ENCODE measurements around the gene CSNK1E.

CSNK1E gene

DNA sequence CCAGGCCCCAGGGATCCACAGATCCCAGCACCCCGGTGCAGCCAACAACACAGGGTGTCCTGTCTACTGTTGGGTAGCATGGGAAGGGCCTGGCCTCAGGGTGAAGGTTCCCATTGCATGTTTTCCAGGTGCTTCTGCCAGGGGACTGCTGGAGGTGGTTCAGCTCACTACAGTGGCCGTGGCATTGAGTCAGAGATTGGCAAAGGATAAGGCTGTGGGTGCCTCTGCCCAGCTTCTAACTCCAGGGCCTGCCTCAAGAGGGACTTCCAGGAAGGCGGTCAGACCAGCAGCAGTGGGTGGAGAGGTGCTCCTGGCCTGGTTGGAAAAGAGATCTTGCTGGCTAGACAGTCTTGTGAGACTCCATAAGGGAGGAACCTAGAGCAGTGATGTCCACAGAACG lies 20.9 kb downstream of the CSNK1E start:
- TF ChIP-seq CSDC2 (CRISPR knock-in tag; IDR thresholded peaks at IDR 0.05), result no peak
- TF ChIP-seq TCF4 (CRISPR knock-in tag; IDR thresholded peaks at IDR 0.05; ENCODE audit: borderline replicate concordance), result no peak
- TF ChIP-seq, protein P1, sequence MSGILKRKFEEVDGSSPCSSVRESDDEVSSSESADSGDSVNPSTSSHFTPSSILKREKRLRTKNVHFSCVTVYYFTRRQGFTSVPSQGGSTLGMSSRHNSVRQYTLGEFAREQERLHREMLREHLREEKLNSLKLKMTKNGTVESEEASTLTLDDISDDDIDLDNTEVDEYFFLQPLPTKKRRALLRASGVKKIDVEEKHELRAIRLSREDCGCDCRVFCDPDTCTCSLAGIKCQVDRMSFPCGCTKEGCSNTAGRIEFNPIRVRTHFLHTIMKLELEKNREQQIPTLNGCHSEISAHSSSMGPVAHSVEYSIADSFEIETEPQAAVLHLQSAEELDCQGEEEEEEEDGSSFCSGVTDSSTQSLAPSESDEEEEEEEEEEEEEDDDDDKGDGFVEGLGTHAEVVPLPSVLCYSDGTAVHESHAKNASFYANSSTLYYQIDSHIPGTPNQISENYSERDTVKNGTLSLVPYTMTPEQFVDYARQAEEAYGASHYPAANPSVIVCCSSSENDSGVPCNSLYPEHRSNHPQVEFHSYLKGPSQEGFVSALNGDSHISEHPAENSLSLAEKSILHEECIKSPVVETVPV (CRISPR knock-in tag; IDR thresholded peaks at IDR 0.05), result no peak
- TF ChIP-seq ARNTL (CRISPR knock-in tag; IDR thresholded peaks at IDR 0.05; ENCODE audit: borderline replicate concordance, low read depth), result no peak
- TF ChIP-seq, protein P2, sequence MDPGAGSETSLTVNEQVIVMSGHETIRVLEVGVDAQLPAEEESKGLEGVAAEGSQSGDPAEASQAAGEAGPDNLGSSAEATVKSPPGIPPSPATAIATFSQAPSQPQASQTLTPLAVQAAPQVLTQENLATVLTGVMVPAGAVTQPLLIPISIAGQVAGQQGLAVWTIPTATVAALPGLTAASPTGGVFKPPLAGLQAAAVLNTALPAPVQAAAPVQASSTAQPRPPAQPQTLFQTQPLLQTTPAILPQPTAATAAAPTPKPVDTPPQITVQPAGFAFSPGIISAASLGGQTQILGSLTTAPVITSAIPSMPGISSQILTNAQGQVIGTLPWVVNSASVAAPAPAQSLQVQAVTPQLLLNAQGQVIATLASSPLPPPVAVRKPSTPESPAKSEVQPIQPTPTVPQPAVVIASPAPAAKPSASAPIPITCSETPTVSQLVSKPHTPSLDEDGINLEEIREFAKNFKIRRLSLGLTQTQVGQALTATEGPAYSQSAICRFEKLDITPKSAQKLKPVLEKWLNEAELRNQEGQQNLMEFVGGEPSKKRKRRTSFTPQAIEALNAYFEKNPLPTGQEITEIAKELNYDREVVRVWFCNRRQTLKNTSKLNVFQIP (CRISPR knock-in tag; IDR thresholded peaks at IDR 0.05; ENCODE audit: borderline replicate concordance, low read depth), result no peak
- no peak for TF ChIP-seq ESRRG (CRISPR knock-in tag; IDR thresholded peaks at IDR 0.05)
- TF ChIP-seq ZFP3 (CRISPR knock-in tag; IDR thresholded peaks at IDR 0.05), result no peak
- no peak for TF ChIP-seq PPARA (CRISPR knock-in tag; IDR thresholded peaks at IDR 0.05; ENCODE audit: borderline replicate concordance)
- TF ChIP-seq GLIS3 (CRISPR knock-in tag; IDR thresholded peaks at IDR 0.05), result no peak
- TF ChIP-seq RARB (CRISPR knock-in tag; IDR thresholded peaks at IDR 0.05), result no peak
- TF ChIP-seq SNAI2 (CRISPR knock-in tag; IDR thresholded peaks at IDR 0.05), result no peak
- TF ChIP-seq, protein P3, sequence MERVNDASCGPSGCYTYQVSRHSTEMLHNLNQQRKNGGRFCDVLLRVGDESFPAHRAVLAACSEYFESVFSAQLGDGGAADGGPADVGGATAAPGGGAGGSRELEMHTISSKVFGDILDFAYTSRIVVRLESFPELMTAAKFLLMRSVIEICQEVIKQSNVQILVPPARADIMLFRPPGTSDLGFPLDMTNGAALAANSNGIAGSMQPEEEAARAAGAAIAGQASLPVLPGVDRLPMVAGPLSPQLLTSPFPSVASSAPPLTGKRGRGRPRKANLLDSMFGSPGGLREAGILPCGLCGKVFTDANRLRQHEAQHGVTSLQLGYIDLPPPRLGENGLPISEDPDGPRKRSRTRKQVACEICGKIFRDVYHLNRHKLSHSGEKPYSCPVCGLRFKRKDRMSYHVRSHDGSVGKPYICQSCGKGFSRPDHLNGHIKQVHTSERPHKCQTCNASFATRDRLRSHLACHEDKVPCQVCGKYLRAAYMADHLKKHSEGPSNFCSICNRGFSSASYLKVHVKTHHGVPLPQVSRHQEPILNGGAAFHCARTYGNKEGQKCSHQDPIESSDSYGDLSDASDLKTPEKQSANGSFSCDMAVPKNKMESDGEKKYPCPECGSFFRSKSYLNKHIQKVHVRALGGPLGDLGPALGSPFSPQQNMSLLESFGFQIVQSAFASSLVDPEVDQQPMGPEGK (CRISPR knock-in tag; IDR thresholded peaks at IDR 0.05; ENCODE audit: borderline replicate concordance), result no peak
- no peak for TF ChIP-seq ZC3H10 (CRISPR knock-in tag; IDR thresholded peaks at IDR 0.05)
- TF ChIP-seq ZNF565 (CRISPR knock-in tag; conservative IDR thresholded peaks at IDR 0.05; ENCODE audit: low read depth), result no peak
- no peak for TF ChIP-seq ZNF70 (CRISPR knock-in tag; IDR thresholded peaks at IDR 0.05)
- no peak for TF ChIP-seq ZFP30 (CRISPR knock-in tag; IDR thresholded peaks at IDR 0.05)
- no peak for TF ChIP-seq ISL1 (CRISPR knock-in tag; IDR thresholded peaks at IDR 0.05)
- no peak for ATAC-seq

DNA sequence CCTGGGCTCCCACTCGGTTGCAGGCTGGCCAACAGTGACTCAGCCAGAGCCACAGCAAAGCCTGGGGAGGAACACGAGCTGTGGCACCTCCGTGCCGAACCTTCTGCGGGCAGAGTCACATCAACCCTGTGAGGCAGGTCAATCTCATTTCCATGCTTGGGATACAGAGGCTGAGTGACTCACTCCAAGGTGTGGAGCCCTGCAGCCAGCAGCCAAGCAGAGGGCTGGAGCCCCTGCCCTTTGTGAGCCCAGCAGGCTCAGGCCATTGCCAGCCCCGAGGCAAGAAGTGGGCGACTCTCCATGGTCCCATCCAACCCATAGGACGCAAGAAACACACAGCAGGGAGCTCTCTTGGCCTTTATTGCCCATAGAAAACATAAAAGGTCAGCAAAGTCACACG lies 21.4 kb downstream of the CSNK1E start:
- ATAC-seq, result no peak
- TF ChIP-seq GLIS3 (CRISPR knock-in tag; IDR thresholded peaks at IDR 0.05) (no peak), OSR1 (CRISPR knock-in tag; IDR thresholded peaks at IDR 0.05) (no peak), TCF4 (CRISPR knock-in tag; IDR thresholded peaks at IDR 0.05; ENCODE audit: borderline replicate concordance) (no peak)

DNA sequence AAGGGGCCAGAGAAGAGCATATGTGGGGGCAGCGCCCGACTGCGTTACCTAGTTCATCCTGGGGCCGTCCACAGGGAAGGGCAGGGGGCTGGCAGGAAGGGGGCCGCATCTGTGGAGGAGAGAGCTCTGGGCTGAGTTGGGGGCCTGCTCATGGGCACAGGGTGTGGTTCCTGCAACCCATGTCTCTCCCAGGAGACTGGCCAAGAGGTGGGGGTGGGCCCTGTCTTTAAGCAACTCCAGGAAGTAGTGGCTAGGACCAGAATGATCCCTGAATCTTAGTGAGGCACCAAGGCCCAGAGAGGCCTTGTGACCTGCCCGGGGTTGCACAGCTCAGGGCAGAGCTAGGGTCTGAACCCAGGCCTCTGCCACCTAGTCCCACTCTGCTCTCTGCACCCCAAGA lies 21.9 kb downstream of the CSNK1E start:
- ATAC-seq, result no peak
- TF ChIP-seq, protein P1 (CRISPR knock-in tag; IDR thresholded peaks at IDR 0.05), result no peak
- TF ChIP-seq, protein P2 (CRISPR knock-in tag; IDR thresholded peaks at IDR 0.05; ENCODE audit: borderline replicate concordance, low read depth), result no peak
- TF ChIP-seq CSDC2 (CRISPR knock-in tag; IDR thresholded peaks at IDR 0.05) (no peak), ZNF70 (CRISPR knock-in tag; IDR thresholded peaks at IDR 0.05) (no peak), ARNTL (CRISPR knock-in tag; IDR thresholded peaks at IDR 0.05; ENCODE audit: borderline replicate concordance, low read depth) (no peak), PPARA (CRISPR knock-in tag; IDR thresholded peaks at IDR 0.05; ENCODE audit: borderline replicate concordance) (no peak), ZC3H10 (CRISPR knock-in tag; IDR thresholded peaks at IDR 0.05) (no peak), ISL1 (CRISPR knock-in tag; IDR thresholded peaks at IDR 0.05) (no peak), OSR1 (CRISPR knock-in tag; IDR thresholded peaks at IDR 0.05) (no peak), GLIS3 (CRISPR knock-in tag; IDR thresholded peaks at IDR 0.05) (no peak), RARB (CRISPR knock-in tag; IDR thresholded peaks at IDR 0.05) (no peak), ZNF565 (CRISPR knock-in tag; conservative IDR thresholded peaks at IDR 0.05; ENCODE audit: low read depth) (no peak), ZNF8 (CRISPR knock-in tag; IDR thresholded peaks at IDR 0.05) (no peak), TCF4 (CRISPR knock-in tag; IDR thresholded peaks at IDR 0.05; ENCODE audit: borderline replicate concordance) (no peak), TOX (CRISPR knock-in tag; IDR thresholded peaks at IDR 0.05; ENCODE audit: borderline replicate concordance) (no peak), SNAI2 (CRISPR knock-in tag; IDR thresholded peaks at IDR 0.05) (no peak), ZFP30 (CRISPR knock-in tag; IDR thresholded peaks at IDR 0.05) (no peak), ESRRG (CRISPR knock-in tag; IDR thresholded peaks at IDR 0.05) (no peak)
- TF ChIP-seq, protein P4, sequence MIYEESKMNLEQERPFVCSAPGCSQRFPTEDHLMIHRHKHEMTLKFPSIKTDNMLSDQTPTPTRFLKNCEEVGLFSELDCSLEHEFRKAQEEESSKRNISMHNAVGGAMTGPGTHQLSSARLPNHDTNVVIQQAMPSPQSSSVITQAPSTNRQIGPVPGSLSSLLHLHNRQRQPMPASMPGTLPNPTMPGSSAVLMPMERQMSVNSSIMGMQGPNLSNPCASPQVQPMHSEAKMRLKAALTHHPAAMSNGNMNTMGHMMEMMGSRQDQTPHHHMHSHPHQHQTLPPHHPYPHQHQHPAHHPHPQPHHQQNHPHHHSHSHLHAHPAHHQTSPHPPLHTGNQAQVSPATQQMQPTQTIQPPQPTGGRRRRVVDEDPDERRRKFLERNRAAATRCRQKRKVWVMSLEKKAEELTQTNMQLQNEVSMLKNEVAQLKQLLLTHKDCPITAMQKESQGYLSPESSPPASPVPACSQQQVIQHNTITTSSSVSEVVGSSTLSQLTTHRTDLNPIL (CRISPR knock-in tag; IDR thresholded peaks at IDR 0.05; ENCODE audit: low read depth), result no peak
- TF ChIP-seq, protein P5, sequence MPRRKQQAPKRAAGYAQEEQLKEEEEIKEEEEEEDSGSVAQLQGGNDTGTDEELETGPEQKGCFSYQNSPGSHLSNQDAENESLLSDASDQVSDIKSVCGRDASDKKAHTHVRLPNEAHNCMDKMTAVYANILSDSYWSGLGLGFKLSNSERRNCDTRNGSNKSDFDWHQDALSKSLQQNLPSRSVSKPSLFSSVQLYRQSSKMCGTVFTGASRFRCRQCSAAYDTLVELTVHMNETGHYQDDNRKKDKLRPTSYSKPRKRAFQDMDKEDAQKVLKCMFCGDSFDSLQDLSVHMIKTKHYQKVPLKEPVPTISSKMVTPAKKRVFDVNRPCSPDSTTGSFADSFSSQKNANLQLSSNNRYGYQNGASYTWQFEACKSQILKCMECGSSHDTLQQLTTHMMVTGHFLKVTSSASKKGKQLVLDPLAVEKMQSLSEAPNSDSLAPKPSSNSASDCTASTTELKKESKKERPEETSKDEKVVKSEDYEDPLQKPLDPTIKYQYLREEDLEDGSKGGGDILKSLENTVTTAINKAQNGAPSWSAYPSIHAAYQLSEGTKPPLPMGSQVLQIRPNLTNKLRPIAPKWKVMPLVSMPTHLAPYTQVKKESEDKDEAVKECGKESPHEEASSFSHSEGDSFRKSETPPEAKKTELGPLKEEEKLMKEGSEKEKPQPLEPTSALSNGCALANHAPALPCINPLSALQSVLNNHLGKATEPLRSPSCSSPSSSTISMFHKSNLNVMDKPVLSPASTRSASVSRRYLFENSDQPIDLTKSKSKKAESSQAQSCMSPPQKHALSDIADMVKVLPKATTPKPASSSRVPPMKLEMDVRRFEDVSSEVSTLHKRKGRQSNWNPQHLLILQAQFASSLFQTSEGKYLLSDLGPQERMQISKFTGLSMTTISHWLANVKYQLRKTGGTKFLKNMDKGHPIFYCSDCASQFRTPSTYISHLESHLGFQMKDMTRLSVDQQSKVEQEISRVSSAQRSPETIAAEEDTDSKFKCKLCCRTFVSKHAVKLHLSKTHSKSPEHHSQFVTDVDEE (CRISPR knock-in tag; IDR thresholded peaks at IDR 0.05), result no peak

All from SK-N-SH treated with all-trans-retinoic acid at 6 μM for 48 hours (cell line).